Thyroid gland (tissue), 4 donors: ENCODE results near the gene DNA2.

ENCODE experiments used
- CTCF ChIP-seq, 6 experiments: fragments of 200-600 bp in 3 of 6; fragments of 450-650 bp in 3 of 6; sonication (generic) in 3 of 6; IDR thresholded peaks; one replicate each; pipeline ENCODE4 v1.5.1; 2016 to 2019; ENCODE audit warnings: antibody characterized with exemption in 6 of 6, mild to moderate bottlenecking in 2 of 6, inconsistent platforms in 1 of 6, moderate library complexity in 1 of 6
- POLR2A ChIP-seq, 2 donors: fragments of 450-650 bp; IDR thresholded peaks; one replicate each; pipeline ENCODE4 v1.6.1; 2017; ENCODE audit warnings: antibody characterized with exemption in 2 of 2, mild to moderate bottlenecking in 2 of 2, moderate library complexity in 1 of 2

DNA sequence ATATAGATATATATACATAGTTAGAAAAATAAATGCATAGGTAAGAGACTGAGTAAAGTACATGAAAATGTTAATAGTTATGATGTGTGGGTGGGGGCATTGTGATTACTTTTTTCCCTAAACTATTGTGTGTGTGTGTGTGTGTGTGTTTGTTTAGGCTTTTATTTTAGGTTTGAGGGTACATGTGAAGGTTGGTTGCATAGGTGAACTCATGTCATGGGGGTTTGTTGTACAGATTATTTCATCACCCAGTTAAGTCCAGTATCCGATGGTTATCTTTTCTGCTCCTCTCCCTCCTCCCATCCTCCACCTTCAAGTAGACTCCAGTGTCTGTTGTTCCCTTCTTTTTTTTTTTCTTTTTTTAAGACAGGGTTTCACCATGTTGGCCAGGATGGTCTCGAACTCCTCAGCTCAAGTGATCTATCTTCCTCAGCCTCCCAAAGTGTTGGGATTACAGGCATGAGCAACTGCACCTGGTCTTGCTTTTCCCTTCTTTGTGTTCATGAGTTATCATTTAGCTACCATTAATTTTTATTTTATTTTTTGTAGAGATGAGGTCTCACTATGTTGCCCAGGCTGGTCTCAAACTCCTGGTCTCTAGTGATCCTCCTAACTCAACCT lies 62.8 kb downstream of the DNA2 start:
- TF ChIP-seq POLR2A (IDR thresholded peaks at IDR 0.05) (no peak), CTCF (IDR thresholded peaks at IDR 0.05) (no peak)
